Measurements from ENCODE around the gene NKX2-4.

- TF ChIP-seq CTCF (CRISPR knock-in tag; IDR thresholded peaks at IDR 0.05) (no peak), REPIN1 (CRISPR knock-in tag; IDR thresholded peaks at IDR 0.05; ENCODE audit: borderline replicate concordance, low read depth) (no peak), POLR2AphosphoS5 (IDR thresholded peaks at IDR 0.05; ENCODE audit: low read depth, low read length) (no peak), ARID2 (CRISPR knock-in tag; IDR thresholded peaks at IDR 0.05; ENCODE audit: borderline replicate concordance) (no peak), CEBPB (IDR thresholded peaks at IDR 0.05; ENCODE audit: borderline replicate concordance, low read depth, low read length) (no peak), CEBPZ (IDR thresholded peaks at IDR 0.05; ENCODE audit: low read length) (no peak), NBN (conservative IDR thresholded peaks at IDR 0.05) (no peak), POLR2A (IDR thresholded peaks at IDR 0.05; ENCODE audit: insufficient read depth in 1 of 2, low read depth in 2 of 2, low read length in 2 of 2) (no peak), HMGXB4 (CRISPR knock-in tag; IDR thresholded peaks at IDR 0.05; ENCODE audit: borderline replicate concordance in 1 of 2, low read depth in 1 of 2) (no peak), KAT8 (CRISPR knock-in tag; IDR thresholded peaks at IDR 0.05) (no peak), NFE2 (CRISPR knock-in tag; IDR thresholded peaks at IDR 0.05) (no peak), THRA (CRISPR knock-in tag; IDR thresholded peaks at IDR 0.05; ENCODE audit: borderline replicate concordance) (no peak), TBP (CRISPR knock-in tag; IDR thresholded peaks at IDR 0.05) (no peak), RAD21 (CRISPR knock-in tag; IDR thresholded peaks at IDR 0.05) (no peak)
Observed at GRCh38 chr20:21432911-21433310, 35.6 kb upstream of the NKX2-4 start.

Measured in HepG2 (cell line).